Motor neuron (in vitro differentiated cells): Measurements from ENCODE around the gene ZNF335. TPM values are rescaled to one million over a fixed set of nuclear protein-coding genes. Genes with fewer than 3 reads are reported as not detected.
"Not testable (repeated sequence)": the region's sequence is repeated elsewhere in the genome, so short reads cannot be mapped to it uniquely, and the experiment has no call there.

Experiments
- ATAC-seq, 8 experiments: fragments of 200-7000 bp; cut with Tn5 transposase; replicated peaks in 6 of 8; 2 replicates each; pipeline ENCODE4 v1.8.0; 2021; ENCODE audit warnings: mild to moderate bottlenecking in 8 of 8, moderate library complexity in 8 of 8
- H3K27ac ChIP-seq, 2 donors: fragments of 250-450 bp; sonication (Bioruptor Pico); 2 replicates each; pipeline ENCODE4 v1.9.0; 2021; ENCODE audit warnings: antibody characterized with exemption in 2 of 2, mild to moderate bottlenecking in 2 of 2, moderate library complexity in 1 of 2
- H3K4me1 ChIP-seq, 2 donors: fragments of 250-450 bp; sonication (Bioruptor Pico); replicated peaks in 1 of 2; 2 replicates each; pipeline ENCODE4 v1.6.1; 2021; ENCODE audit warnings: antibody characterized with exemption in 2 of 2, mild to moderate bottlenecking in 2 of 2, moderate library complexity in 1 of 2
- H3K4me3 ChIP-seq, 5 donors: fragments of 250-450 bp; sonication (Bioruptor Pico); 2 replicates each; pipeline ENCODE4 v1.9.0; 2021; ENCODE audit warnings: antibody characterized with exemption in 5 of 5, mild to moderate bottlenecking in 5 of 5, moderate library complexity in 4 of 5
- WGBS, 10 experiments: fragments of 450-650 bp; shearing (Covaris generic); methylation state at CpG; one replicate each; pipeline ENCODE4 v1.0.0; 2022; 5-methylcytosine and 5-hydroxymethylcytosine counted together
- in situ Hi-C, 9 experiments: fragments of 400-800 bp; cut with MboI; loops; one replicate each; pipeline ENCODE4 v1.15.0; 2021; ENCODE audit warnings: low sequenced_read_pairs in 9 of 9, low pct_unique_long_range_greater_than_20kb in 2 of 9; ENCODE audit not compliant: unreplicated experiment in 9 of 9
- total RNA-seq, 8 experiments: library from RNA; unstranded; fragments of 300-600 nt; gene quantifications; 2 replicates each; pipeline versions ENCODE4 v1.2.3 to v1.2.4, GENCODE V29; 2022

The ZNF335 gene
- total RNA-seq, 8 experiments from 2014 or later: 7.3 to 21.9 (median 12.1) TPM

GRCh38 chr20:45998761-45999160, 26.8 kb upstream of the ZNF335 start:
- Histone ChIP-seq H3K4me3 (no peak overlapping the region), H3K27ac (no peak overlapping the region), H3K4me1 (peaks cover 3 to 5% of the 10 kb centered on the region in 2 donors)
- in situ Hi-C loops: no loop called here
- ATAC-seq: no peak
- WGBS, 10 experiments: 0 to 100% (median 58%) methylated on average over 1 to 4 of the region's 4 CpGs

- Histone ChIP-seq H3K4me3 (no peak overlapping the region), H3K4me1 (peaks cover 3 to 5% of the 10 kb centered on the region in 2 donors), H3K27ac (no peak overlapping the region)
- ATAC-seq: no peak
- in situ Hi-C loops: no loop called here
- WGBS, 10 experiments: 60 to 86% (median 81%) methylated on average over 1 to 2 of the region's 2 CpGs; no CpG with 5 or more reads in 6 of the 10 experiments
Observed at GRCh38 chr20:45998337-45998736, 26.3 kb upstream of the ZNF335 start.

- no peak for ATAC-seq
- 0 to 70% (median 43%) methylated on average over 1 to 3 of the region's 3 CpGs; no CpG with 5 or more reads in 2 of the 10 experiments for WGBS, 10 experiments
- no peak overlapping the region for H3K4me3 ChIP-seq
- in situ Hi-C loops: no loop called here
- no peak overlapping the region for H3K27ac ChIP-seq
- H3K4me1 ChIP-seq: peaks cover 3 to 5% of the 10 kb centered on the region in 2 donors
Observed at GRCh38 chr20:45997187-45997586, 25.2 kb upstream of the ZNF335 start.

- H3K4me1 ChIP-seq, in situ Hi-C loops, H3K27ac ChIP-seq, H3K4me3 ChIP-seq, ATAC-seq: not testable (repeated sequence)
- 25 to 83% (median 51%) methylated on average over 1 to 5 of the region's 6 CpGs; no CpG with 5 or more reads in 4 of the 10 experiments for WGBS, 10 experiments
Observed at GRCh38 chr20:45995495-45996097, 23.6 kb upstream of the ZNF335 start.

GRCh38 chr20:45994761-45995493, 22.9 kb upstream of the ZNF335 start:
- no peaks in the 10 kb centered on the region for H3K4me1 ChIP-seq
- WGBS, 10 experiments: 20 to 92% (median 67%) methylated on average over 1 to 6 of the region's 9 CpGs; no CpG with 5 or more reads in 1 of the 10 experiments
- no peak overlapping the region for H3K27ac ChIP-seq
- ATAC-seq: peak in 1 of 8 experiments; percentile 7
- in situ Hi-C loops: no loop called here
- H3K4me3 ChIP-seq: no peak overlapping the region

- WGBS, 10 experiments: 13 to 83% (median 62%) methylated on average over 1 to 4 of the region's 12 CpGs; no CpG with 5 or more reads in 4 of the 10 experiments
- in situ Hi-C loops: no loop called here
- no peaks in the 10 kb centered on the region for H3K4me1 ChIP-seq
- H3K4me3 ChIP-seq: no peak overlapping the region
- peak; percentile 45 to 99 (median 66) for ATAC-seq
- no peak overlapping the region for H3K27ac ChIP-seq
Observed at GRCh38 chr20:45993197-45993951, 21.4 kb upstream of the ZNF335 start.

GRCh38 chr20:45991616-45992015, 19.6 kb upstream of the ZNF335 start:
- H3K4me1 ChIP-seq: no peaks in the 10 kb centered on the region
- no peak overlapping the region for H3K4me3 ChIP-seq
- WGBS, 10 experiments: 17 to 100% (median 85%) methylated on average over 1 to 2 of the region's 3 CpGs; no CpG with 5 or more reads in 2 of the 10 experiments
- in situ Hi-C loops: no loop called here
- ATAC-seq: no peak
- no peak overlapping the region for H3K27ac ChIP-seq

- in situ Hi-C loops, H3K4me3 ChIP-seq, H3K4me1 ChIP-seq, ATAC-seq, H3K27ac ChIP-seq: not testable (repeated sequence)
- 47 to 92% (median 80%) methylated on average over 1 to 6 of the region's 6 CpGs; no CpG with 5 or more reads in 1 of the 10 experiments for WGBS, 10 experiments
Observed at GRCh38 chr20:45988830-45989229, 16.8 kb upstream of the ZNF335 start.

- in situ Hi-C loops: no loop called here
- H3K4me1 ChIP-seq: no peaks in the 10 kb centered on the region
- 0 to 80% (median 11%) methylated on average over 1 to 12 of the region's 16 CpGs; no CpG with 5 or more reads in 4 of the 10 experiments for WGBS, 10 experiments
- peak; percentile 92 to 100 (median 95) for ATAC-seq
- no peak overlapping the region for H3K4me3 ChIP-seq
- H3K27ac ChIP-seq: no peak overlapping the region
Observed at GRCh38 chr20:45987108-45987780, 15.2 kb upstream of the ZNF335 start.

- Histone ChIP-seq H3K27ac (no peak overlapping the region), H3K4me3 (no peak overlapping the region), H3K4me1 (no peaks in the 10 kb centered on the region)
- 0 to 76% (median 51%) methylated on average over 1 to 4 of the region's 7 CpGs; no CpG with 5 or more reads in 4 of the 10 experiments for WGBS, 10 experiments
- ATAC-seq: peak in 5 of 8 experiments; percentile 16 to 31 (median 26)
- in situ Hi-C loops: no loop called here
Observed at GRCh38 chr20:45985573-45985972, 13.6 kb upstream of the ZNF335 start.

- Histone ChIP-seq H3K4me1 (no peaks in the 10 kb centered on the region), H3K27ac (no peak overlapping the region), H3K4me3 (no peak overlapping the region)
- in situ Hi-C loops: no loop called here
- no peak for ATAC-seq
- WGBS, 10 experiments: 30 to 93% (median 70%) methylated on average over 1 to 6 of the region's 7 CpGs; no CpG with 5 or more reads in 3 of the 10 experiments
Observed at GRCh38 chr20:45983279-45983743, 11.3 kb upstream of the ZNF335 start.

- H3K4me3 ChIP-seq: no peak overlapping the region
- H3K4me1 ChIP-seq: no peaks in the 10 kb centered on the region
- no peak overlapping the region for H3K27ac ChIP-seq
- in situ Hi-C loops: no loop called here
- ATAC-seq: no peak
- WGBS, 10 experiments: 0 to 100% (median 60%) methylated on average over 1 to 4 of the region's 6 CpGs; no CpG with 5 or more reads in 5 of the 10 experiments
Observed at GRCh38 chr20:45981261-45981660, 9.3 kb upstream of the ZNF335 start.
